H9 (cell line): Measurements from ENCODE around the gene CSMD2. TPM values are rescaled to one million over a fixed set of nuclear protein-coding genes. Genes with fewer than 3 reads are reported as not detected.

ENCODE experiments used
- DNase-seq: peaks from one replicate; pipeline ENCODE4 v3.0.0-alpha.2; 2017
- H2AFZ ChIP-seq: one replicate; pipeline ENCODE4 v1.6.1; 2013; ENCODE audit warnings: mild to moderate bottlenecking, low read length, control low read depth, moderate library complexity
- H2AK5ac ChIP-seq: 2 replicates; pipeline ENCODE4 v1.6.1; 2013; ENCODE audit warnings: low read length, control low read depth, mixed read lengths; ENCODE audit not compliant: insufficient read length
- H2BK120ac ChIP-seq: one replicate; pipeline ENCODE4 v1.6.1; 2013; ENCODE audit warnings: low read depth, mild to moderate bottlenecking, low read length, control low read depth, inconsistent platforms; ENCODE audit not compliant: poor library complexity, severe bottlenecking
- H2BK12ac ChIP-seq: 2 replicates; pipeline ENCODE4 v1.6.1; 2013; ENCODE audit warnings: low read length, control low read depth, mixed read lengths, low read depth; ENCODE audit not compliant: insufficient read length
- H2BK15ac ChIP-seq: 2 replicates; pipeline ENCODE4 v1.6.1; 2013; ENCODE audit warnings: low read depth, low read length, control low read depth
- H2BK20ac ChIP-seq: one replicate; pipeline ENCODE4 v1.6.1; 2013; ENCODE audit warnings: low read depth, mild to moderate bottlenecking, low read length, control low read depth, inconsistent platforms; ENCODE audit not compliant: poor library complexity, severe bottlenecking
- H2BK5ac ChIP-seq: 2 replicates; pipeline ENCODE4 v1.6.1; 2013; ENCODE audit warnings: low read length, control low read depth, mixed read lengths; ENCODE audit not compliant: insufficient read length
- H3K14ac ChIP-seq: 2 replicates; pipeline ENCODE4 v1.6.1; 2013; ENCODE audit warnings: low read length, control low read depth; ENCODE audit not compliant: insufficient read depth
- H3K18ac ChIP-seq: 2 replicates; pipeline ENCODE4 v1.6.1; 2013; ENCODE audit warnings: low read depth, mild to moderate bottlenecking, mixed read lengths, low read length, control low read depth; ENCODE audit not compliant: insufficient read length
- H3K23ac ChIP-seq: 2 replicates; pipeline ENCODE4 v1.6.1; 2013; ENCODE audit warnings: low read length, control low read depth, mixed read lengths, low read depth; ENCODE audit not compliant: insufficient read length
- H3K23me2 ChIP-seq: 2 replicates; pipeline ENCODE4 v1.6.1; 2013; ENCODE audit warnings: low read depth, mild to moderate bottlenecking, mixed read lengths, low read length, control low read depth; ENCODE audit not compliant: insufficient read length, poor library complexity, severe bottlenecking
- H3K27ac ChIP-seq: 2 replicates; pipeline ENCODE4 v1.5.1; 2013; ENCODE audit warnings: low read length, control low read depth, mixed read lengths, low read depth; ENCODE audit not compliant: insufficient read length
- H3K27me3 ChIP-seq: 2 replicates; pipeline ENCODE4 v1.6.1; 2013; ENCODE audit warnings: low read length, control low read depth, inconsistent platforms; ENCODE audit not compliant: insufficient read depth
- H3K4ac ChIP-seq: 2 replicates; pipeline ENCODE4 v1.6.1; 2013; ENCODE audit warnings: low read depth, mild to moderate bottlenecking, control low read depth, inconsistent platforms, low read length, moderate library complexity
- H3K4me1 ChIP-seq: 2 replicates; pipeline ENCODE4 v1.6.1; 2013; ENCODE audit warnings: low read length, control low read depth, inconsistent platforms; ENCODE audit not compliant: insufficient read depth
- H3K4me2 ChIP-seq: 2 replicates; pipeline ENCODE4 v1.6.1; 2013; ENCODE audit warnings: low read length, control low read depth, mixed read lengths; ENCODE audit not compliant: insufficient read length, insufficient read depth
- H3K56ac ChIP-seq: 2 replicates; pipeline ENCODE4 v1.6.1; 2013; ENCODE audit warnings: low read depth, mild to moderate bottlenecking, mixed read lengths, low read length, control low read depth; ENCODE audit not compliant: insufficient read length
- H3K79me1 ChIP-seq: 2 replicates; pipeline ENCODE4 v1.6.1; 2013; ENCODE audit warnings: low read depth, mild to moderate bottlenecking, moderate library complexity, low read length, control low read depth, inconsistent platforms; ENCODE audit not compliant: insufficient read depth, poor library complexity, severe bottlenecking
- H3K79me2 ChIP-seq: 2 replicates; pipeline ENCODE4 v1.6.1; 2013; ENCODE audit warnings: low read length, control low read depth, inconsistent platforms; ENCODE audit not compliant: insufficient read depth
- H3K9ac ChIP-seq: 2 replicates; pipeline ENCODE4 v1.6.1; 2013; ENCODE audit warnings: low read length, control low read depth, mixed read lengths; ENCODE audit not compliant: insufficient read length; ENCODE audit errors: extremely low read depth
- H3K9me3 ChIP-seq: one replicate; pipeline ENCODE4 v1.6.1; 2013; ENCODE audit warnings: low read depth, low read length, inconsistent platforms; ENCODE audit not compliant: control insufficient read depth
- H3T11ph ChIP-seq: one replicate; pipeline ENCODE4 v1.6.1; 2013; ENCODE audit warnings: mild to moderate bottlenecking, low read length, control low read depth, inconsistent platforms
- H4K20me1 ChIP-seq: one replicate; pipeline ENCODE4 v1.6.1; 2013; ENCODE audit not compliant: control insufficient read depth, insufficient read length, insufficient read depth
- H4K5ac ChIP-seq: 2 replicates; pipeline ENCODE4 v1.6.1; 2013; ENCODE audit warnings: low read depth, mild to moderate bottlenecking, mixed read lengths, low read length, control low read depth; ENCODE audit not compliant: insufficient read length
- H4K8ac ChIP-seq: replicated peaks from 2 replicates; pipeline ENCODE4 v1.6.1; 2013; ENCODE audit warnings: low read length, control low read depth, mixed read lengths, low read depth; ENCODE audit not compliant: insufficient read length
- H4K91ac ChIP-seq: 2 replicates; pipeline ENCODE4 v1.6.1; 2013; ENCODE audit warnings: low read depth, mild to moderate bottlenecking, moderate library complexity, mixed read lengths, low read length, control low read depth; ENCODE audit not compliant: insufficient read length
- H3K27ac Mint-ChIP-seq, 3 experiments: 2 replicates in 2 of 3; 3 replicates in 1 of 3; pipeline ENCODE4 v1.8.0; 2020 to 2021; ENCODE audit warnings: mixed read lengths in 3 of 3, mild to moderate bottlenecking in 1 of 3, moderate library complexity in 1 of 3
- H3K27me3 Mint-ChIP-seq: 2 replicates; pipeline ENCODE4 v1.8.0; 2021; ENCODE audit warnings: low read depth, mild to moderate bottlenecking, moderate library complexity, mixed read lengths
- H3K36me3 Mint-ChIP-seq, 3 experiments: 2 replicates in 2 of 3; 3 replicates in 1 of 3; pipeline ENCODE4 v1.8.0; 2020 to 2021; ENCODE audit warnings: low read depth in 3 of 3, mixed read lengths in 3 of 3; ENCODE audit not compliant: insufficient read depth in 1 of 3
- H3K4me1 Mint-ChIP-seq, 2 experiments: 2 replicates each; pipeline ENCODE4 v1.8.0; 2020; ENCODE audit warnings: mixed read lengths in 2 of 2
- H3K4me3 Mint-ChIP-seq, 2 experiments: 2 replicates in 1 of 2; 3 replicates in 1 of 2; pipeline ENCODE4 v1.8.0; 2020 to 2021; ENCODE audit warnings: mild to moderate bottlenecking in 2 of 2, mixed read lengths in 2 of 2, moderate library complexity in 1 of 2
- H3K9me3 Mint-ChIP-seq, 2 experiments: 2 replicates in 1 of 2; 3 replicates in 1 of 2; pipeline ENCODE4 v1.8.0; 2020; ENCODE audit warnings: mild to moderate bottlenecking in 2 of 2, mixed read lengths in 2 of 2, moderate library complexity in 1 of 2
- CTCF ChIP-seq: fragments of 200-600 bp; sonication (generic); conservative IDR thresholded peaks from 3 replicates; pipeline ENCODE4 v1.8.0; 2021; ENCODE audit warnings: antibody characterized with exemption, mild to moderate bottlenecking
- WGBS: extraction: QIAGEN DNeasy Blood & Tissue Kit; methylation state at CpG from one replicate; pipeline ENCODE4 v1.1.7; 2013; ENCODE audit warnings: missing lambda C conversion rate, low lambda C conversion rate, mixed read lengths; ENCODE audit not compliant: insufficient read length; ENCODE audit errors: extremely low coverage; 5-methylcytosine and 5-hydroxymethylcytosine counted together
- total RNA-seq: library from RNA; stranded (reverse); gene quantifications from 2 replicates; pipeline ENCODE4 v1.2.1, GENCODE V29; 2021

Gene CSMD2
- total RNA-seq, 1 experiment from 2014 or later, result 6.4 TPM

- Histone ChIP-seq H3K79me1 (no peaks in the 10 kb centered on the region), H2BK20ac (no peak overlapping the region), H3T11ph (no peak overlapping the region), H4K91ac (no peak overlapping the region), H2BK120ac (no peak overlapping the region), H3K56ac (no peak overlapping the region), H2AK5ac (no peak overlapping the region), H3K9ac (no peak overlapping the region), H2AFZ (no peak overlapping the region), H4K20me1 (no peaks in the 10 kb centered on the region), H4K5ac (no peak overlapping the region), H3K4me2 (no peak overlapping the region), H3K18ac (no peak overlapping the region), H3K4me1 (no peaks in the 10 kb centered on the region), H2BK5ac (no peak overlapping the region), H2BK12ac (no peak overlapping the region), H3K4ac (no peak overlapping the region), H3K23ac (no peak overlapping the region), H3K23me2 (no peaks in the 10 kb centered on the region), H2BK15ac (no peak overlapping the region), H3K27me3 (no peaks in the 10 kb centered on the region), H3K79me2 (no peaks in the 10 kb centered on the region), H3K27ac (no peak overlapping the region), H3K9me3 (no peaks in the 10 kb centered on the region), H3K14ac (no peak overlapping the region), H4K8ac (no peak overlapping the region)
- H3K4me3 Mint-ChIP-seq, result no peak overlapping the region; a peak in 1 of 5 replicates
- WGBS, result no CpG with 5 or more reads among the region's 3 CpGs
- H3K27ac Mint-ChIP-seq, result no peak overlapping the region
- no peaks in the 10 kb centered on the region for H3K9me3 Mint-ChIP-seq
- no peaks in the 10 kb centered on the region; the same call in 1 of the 2 replicates for H3K27me3 Mint-ChIP-seq
- H3K4me1 Mint-ChIP-seq, result no peaks in the 10 kb centered on the region
- no peak for TF ChIP-seq CTCF
- no peak for DNase-seq
- H3K36me3 Mint-ChIP-seq, result peaks cover 4 to 18% (median 10%) of the 10 kb centered on the region in 3 experiments
Observed at GRCh38 chr1:33656467-33657005, 508.5 kb downstream of the CSMD2 start.
